H7 (cell line): ENCODE data around the gene FOXD4L1. TPM values are rescaled to one million over a fixed set of nuclear protein-coding genes. Genes with fewer than 3 reads are reported as not detected.
"Not testable (repeated sequence)": the region's sequence is repeated elsewhere in the genome, so short reads cannot be mapped to it uniquely, and the experiment has no call there.

Experiments
- DNase-seq: peaks from one replicate; pipeline ENCODE4 v3.0.0; 2012
- H3K27me3 ChIP-seq: 2 replicates; pipeline ENCODE4 v1.6.0; 2011; ENCODE audit warnings: mild to moderate bottlenecking, low read length; ENCODE audit not compliant: control insufficient read depth, insufficient read depth
- H3K36me3 ChIP-seq: replicated peaks from 2 replicates; pipeline ENCODE4 v1.5.1; 2011; ENCODE audit warnings: low read length; ENCODE audit not compliant: control insufficient read depth, insufficient read depth
- H3K4me3 ChIP-seq: 2 replicates; pipeline ENCODE4 v1.5.1; 2011; ENCODE audit warnings: low read depth, mild to moderate bottlenecking, control low read depth, low read length, moderate library complexity; ENCODE audit not compliant: insufficient read depth
- total RNA-seq: library from RNA; depleted of rRNA; stranded (reverse); fragments of >200 nt; shearing (Covaris generic); gene quantifications from 2 replicates; pipeline ENCODE4 v1.2.3, GENCODE V29; 2014; rRNA removed

The FOXD4L1 gene
- total RNA-seq, 1 experiment from 2014 or later, result not detected

DNA sequence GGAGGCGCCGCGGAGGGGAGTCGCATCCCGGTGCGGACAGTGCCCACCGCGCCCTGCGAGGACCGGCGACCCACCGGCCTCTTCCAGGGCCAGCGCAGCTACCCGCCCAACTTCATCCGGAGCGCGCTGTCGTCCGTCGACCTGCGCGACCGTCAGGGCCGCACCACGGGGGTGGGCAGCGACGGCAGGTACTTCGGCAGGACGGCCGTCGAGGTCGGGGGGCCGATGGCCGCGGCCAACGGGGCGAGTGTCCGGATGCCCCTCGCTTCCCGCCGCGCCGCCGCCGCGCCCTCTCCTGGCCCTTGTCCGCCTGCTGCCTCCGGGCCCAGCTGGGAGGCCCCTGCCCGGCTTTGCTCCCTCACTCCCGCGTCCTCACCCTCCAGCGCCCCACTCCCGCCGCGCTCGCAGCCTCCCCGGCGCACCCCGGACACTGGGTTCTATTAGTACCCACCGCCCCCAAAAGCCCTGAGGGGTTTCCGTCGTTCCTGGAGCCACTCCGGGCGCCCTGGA, 43.6 kb downstream of the FOXD4L1 start:
- DNase-seq, result peak; percentile 40
- H3K36me3 ChIP-seq, result not testable (repeated sequence)
- peaks cover 26% of the 10 kb centered on the region for H3K27me3 ChIP-seq
- peak overlapping the region; percentile 9; the same call in 1 of the 2 replicates for H3K4me3 ChIP-seq

- H3K27me3 ChIP-seq, result peaks cover 26% of the 10 kb centered on the region
- H3K4me3 ChIP-seq, H3K36me3 ChIP-seq, DNase-seq: not testable (repeated sequence)
Observed at GRCh38 chr2:113542529-113542928, 44.1 kb downstream of the FOXD4L1 start.

Other genes starting within 250 kb of the FOXD4L1 start
- gene PAX8, start 219.7 kb upstream of the FOXD4L1 start, total RNA-seq, result not detected in 2 replicates
- 19.1 and 24.1 TPM in 2 replicates for gene ZNG1B, start 61.0 kb upstream of the FOXD4L1 start, total RNA-seq
- 4.8 and 6.5 TPM in 2 replicates for gene RABL2A, start 128.6 kb downstream of the FOXD4L1 start, total RNA-seq